Measurements from ENCODE around the gene TRIM45. TPM values are rescaled to one million over a fixed set of nuclear protein-coding genes. Genes with fewer than 3 reads are reported as not detected.

Gene TRIM45
- polyA plus RNA-seq, 1 experiment, result 3.8 TPM

DNA sequence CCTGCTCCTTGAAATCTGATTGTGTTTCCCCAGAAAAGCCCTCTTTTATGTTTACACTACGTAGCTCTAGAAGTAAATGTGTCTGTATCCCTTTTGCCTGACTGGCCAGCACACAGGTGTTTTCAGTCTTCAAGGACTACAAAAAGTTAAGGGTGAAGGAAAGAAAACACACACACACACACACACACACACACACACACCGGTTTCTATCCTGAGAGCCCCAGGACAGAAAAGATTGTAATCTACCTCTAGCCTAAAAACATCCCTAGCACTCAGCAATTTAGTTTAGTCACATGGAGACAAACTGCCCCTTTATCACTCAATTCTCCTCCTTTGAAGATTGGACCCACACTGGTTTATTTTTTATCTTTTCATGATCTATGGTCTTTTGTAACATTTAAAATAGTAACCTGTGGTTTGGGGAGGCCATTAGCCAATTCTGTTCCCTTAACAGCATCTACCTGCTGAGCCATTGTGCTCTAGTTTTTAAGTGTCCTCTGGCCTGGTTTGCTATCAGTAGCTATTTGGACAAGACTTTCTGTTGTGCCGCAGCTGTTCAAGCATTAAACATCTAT, 15.8 kb upstream of the TRIM45 start:
- ChIA-PET POLR2A (no interaction called here), CTCF (interaction anchor here (0.7 to 2.8 kb wide), 3 partner anchors 9 to 149 kb away, joined by 3 to 13 read pairs (median 10); no protein-coding TSS in a partner anchor)
- Histone ChIP-seq H3K36me3 (ENCODE audit: control insufficient read depth, insufficient read depth, low read length) (no peaks in the 10 kb centered on the region), H3K27me3 (ENCODE audit: control insufficient read depth, insufficient read depth, low read length) (no peaks in the 10 kb centered on the region), H3K4me3 (ENCODE audit: low read depth, low read length) (no peak overlapping the region)
- DNase-seq (ENCODE audit: low read depth), result no peak
- TF ChIP-seq, protein P1, sequence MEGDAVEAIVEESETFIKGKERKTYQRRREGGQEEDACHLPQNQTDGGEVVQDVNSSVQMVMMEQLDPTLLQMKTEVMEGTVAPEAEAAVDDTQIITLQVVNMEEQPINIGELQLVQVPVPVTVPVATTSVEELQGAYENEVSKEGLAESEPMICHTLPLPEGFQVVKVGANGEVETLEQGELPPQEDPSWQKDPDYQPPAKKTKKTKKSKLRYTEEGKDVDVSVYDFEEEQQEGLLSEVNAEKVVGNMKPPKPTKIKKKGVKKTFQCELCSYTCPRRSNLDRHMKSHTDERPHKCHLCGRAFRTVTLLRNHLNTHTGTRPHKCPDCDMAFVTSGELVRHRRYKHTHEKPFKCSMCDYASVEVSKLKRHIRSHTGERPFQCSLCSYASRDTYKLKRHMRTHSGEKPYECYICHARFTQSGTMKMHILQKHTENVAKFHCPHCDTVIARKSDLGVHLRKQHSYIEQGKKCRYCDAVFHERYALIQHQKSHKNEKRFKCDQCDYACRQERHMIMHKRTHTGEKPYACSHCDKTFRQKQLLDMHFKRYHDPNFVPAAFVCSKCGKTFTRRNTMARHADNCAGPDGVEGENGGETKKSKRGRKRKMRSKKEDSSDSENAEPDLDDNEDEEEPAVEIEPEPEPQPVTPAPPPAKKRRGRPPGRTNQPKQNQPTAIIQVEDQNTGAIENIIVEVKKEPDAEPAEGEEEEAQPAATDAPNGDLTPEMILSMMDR (IDR thresholded peaks at IDR 0.05; ENCODE audit: insufficient read depth, low read depth, low read length), result no peak

DNA sequence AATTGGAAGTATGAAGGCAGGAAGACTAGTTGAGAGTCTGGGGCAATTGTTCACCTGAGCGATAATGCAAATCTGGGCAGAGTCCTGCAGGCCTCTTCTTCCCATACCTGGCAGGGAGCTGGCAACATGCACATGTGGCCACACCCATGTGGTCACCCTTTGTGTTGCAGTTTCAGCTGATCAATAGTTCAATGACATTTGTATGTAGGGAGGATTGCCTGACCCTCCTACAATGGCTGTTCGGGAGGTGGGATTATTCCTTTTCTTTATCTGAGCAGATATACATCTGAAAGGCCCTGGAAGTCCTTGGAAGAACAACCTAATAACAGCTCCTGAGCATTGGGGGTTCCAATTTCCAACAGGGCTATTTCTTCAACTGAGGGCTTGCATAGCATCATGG, 15.2 kb upstream of the TRIM45 start:
- no peak overlapping the region for H3K4me3 ChIP-seq (ENCODE audit: low read depth, low read length)
- ChIA-PET CTCF (interaction anchor here (1.6 to 2.8 kb wide), 2 partner anchors 8 to 69 kb away, joined by 10 to 13 read pairs; no protein-coding TSS in a partner anchor), POLR2A (no interaction called here)
- H3K27me3 ChIP-seq (ENCODE audit: control insufficient read depth, insufficient read depth, low read length), result no peaks in the 10 kb centered on the region
- no peaks in the 10 kb centered on the region for H3K36me3 ChIP-seq (ENCODE audit: control insufficient read depth, insufficient read depth, low read length)
- DNase-seq (ENCODE audit: low read depth), result no peak
- TF ChIP-seq, protein P1 (IDR thresholded peaks at IDR 0.05; ENCODE audit: insufficient read depth, low read depth, low read length), result no peak

DNA sequence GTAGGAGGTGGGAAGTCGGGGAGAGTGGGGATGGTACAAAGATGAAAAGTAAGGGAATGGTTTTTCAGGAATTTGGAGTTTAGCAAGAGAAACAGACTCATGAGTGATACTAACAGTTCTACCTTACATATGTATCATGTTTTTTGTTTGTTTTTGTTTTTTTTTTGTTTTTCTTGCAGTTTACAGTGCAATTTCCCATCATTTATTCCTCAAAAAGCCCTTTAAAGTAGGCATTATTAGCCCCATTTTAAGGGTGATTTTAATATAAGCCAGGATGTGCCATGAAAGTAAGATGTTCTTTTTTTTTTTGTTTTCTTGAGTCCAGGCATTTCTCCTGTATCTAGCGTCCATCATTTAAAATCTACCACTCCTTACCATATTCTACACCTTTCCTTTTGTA, 13.8 kb upstream of the TRIM45 start:
- ChIA-PET CTCF (no interaction called here), POLR2A (no interaction called here)

DNA sequence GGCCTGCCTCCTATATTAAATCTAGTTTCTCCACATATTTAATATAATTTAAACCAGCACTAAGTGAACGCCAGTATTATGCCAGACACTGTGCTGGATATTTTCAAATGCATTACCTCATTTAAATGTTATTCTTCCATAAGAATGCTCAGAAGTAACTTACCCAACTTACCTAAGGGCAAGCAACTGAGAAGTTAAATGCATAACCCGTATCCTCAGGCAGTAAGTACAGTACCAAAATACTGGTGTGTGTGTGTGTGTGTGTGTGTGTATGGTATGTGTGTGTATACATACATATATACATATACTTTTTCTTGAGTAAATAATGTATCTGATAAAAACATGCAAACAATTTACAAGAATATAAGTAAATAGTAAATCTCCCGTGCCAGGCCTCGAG, 9.0 kb upstream of the TRIM45 start:
- ChIA-PET POLR2A (no interaction called here), CTCF (interaction anchor here (1.2 to 5.0 kb wide), 3 partner anchors 34 to 61 kb away, joined by 3 to 185 read pairs (median 24); no protein-coding TSS in a partner anchor)
- Histone ChIP-seq H3K36me3 (ENCODE audit: control insufficient read depth, insufficient read depth, low read length) (no peaks in the 10 kb centered on the region), H3K4me3 (ENCODE audit: low read depth, low read length) (no peak overlapping the region), H3K27me3 (ENCODE audit: control insufficient read depth, insufficient read depth, low read length) (no peaks in the 10 kb centered on the region)
- TF ChIP-seq, protein P1 (IDR thresholded peaks at IDR 0.05; ENCODE audit: insufficient read depth, low read depth, low read length), result no peak
- no peak for DNase-seq (ENCODE audit: low read depth)

More for the DNA sequence above, 13.8 kb upstream of the TRIM45 start:
- TF ChIP-seq, protein P1 (IDR thresholded peaks at IDR 0.05; ENCODE audit: insufficient read depth, low read depth, low read length), result no peak
- DNase-seq (ENCODE audit: low read depth), result no peak
- H3K4me3 ChIP-seq (ENCODE audit: low read depth, low read length), result no peak overlapping the region
- H3K36me3 ChIP-seq (ENCODE audit: control insufficient read depth, insufficient read depth, low read length), result no peaks in the 10 kb centered on the region
- H3K27me3 ChIP-seq (ENCODE audit: control insufficient read depth, insufficient read depth, low read length), result no peaks in the 10 kb centered on the region

DNA sequence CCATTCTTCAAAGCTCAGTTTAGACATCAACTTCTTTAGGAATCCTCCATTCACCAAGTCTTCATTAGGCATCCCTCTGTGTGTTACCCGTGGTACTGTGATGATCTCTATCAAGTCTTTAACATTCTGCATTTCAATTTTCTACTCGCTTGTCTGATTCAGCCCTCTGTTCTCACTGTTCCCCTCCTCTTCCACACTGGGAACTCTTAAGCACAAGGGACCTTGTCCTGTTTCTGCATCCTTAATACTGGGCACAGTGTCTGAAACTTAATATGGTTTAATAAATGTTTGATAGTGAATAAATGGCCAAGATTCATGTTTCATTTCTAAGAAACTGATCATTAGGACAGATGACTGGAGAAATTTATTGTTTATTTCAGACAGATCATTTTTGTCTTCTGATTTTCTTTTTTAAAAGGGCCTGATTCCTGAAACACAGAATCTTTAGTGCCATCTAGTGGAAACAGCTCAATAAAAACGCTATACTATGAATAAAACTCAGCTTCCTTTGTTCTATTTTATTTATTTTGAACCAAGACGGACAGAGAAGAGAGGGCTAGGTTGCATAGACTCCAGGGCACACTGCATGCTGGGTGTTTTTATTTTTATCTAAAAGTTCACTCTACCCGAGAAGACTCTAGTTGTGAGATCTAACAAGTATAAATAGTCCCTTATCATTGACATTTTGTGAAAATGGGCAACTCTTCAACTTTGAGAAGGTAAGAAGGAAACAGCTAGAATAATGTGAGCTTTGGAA, 7.0 kb upstream of the TRIM45 start:
- POLR2A ChIA-PET, result interaction anchor here (0.6 kb wide), 1 partner anchor 36 kb away, joined by 5 read pairs; no protein-coding TSS in a partner anchor
- CTCF ChIA-PET, result interaction anchor here (0.7 to 5.0 kb wide), 36 partner anchors 8 to 801 kb away, joined by 3 to 185 read pairs (median 4); partner anchors contain the start of genes GDAP2, TTF2 and WDR3
- no peaks in the 10 kb centered on the region for H3K36me3 ChIP-seq (ENCODE audit: control insufficient read depth, insufficient read depth, low read length)
- DNase-seq (ENCODE audit: low read depth), result no peak
- no peaks in the 10 kb centered on the region for H3K27me3 ChIP-seq (ENCODE audit: control insufficient read depth, insufficient read depth, low read length)
- H3K4me3 ChIP-seq (ENCODE audit: low read depth, low read length), result no peak overlapping the region
- TF ChIP-seq, protein P1 (IDR thresholded peaks at IDR 0.05; ENCODE audit: insufficient read depth, low read depth, low read length), result peak; percentile 65

All from BJ (cell line).